ENCODE measurements around the gene UGCG.

- TF ChIP-seq TAF1 (IDR thresholded peaks at IDR 0.05; ENCODE audit: low read depth, low read length) (no peak), POLR2AphosphoS5 (IDR thresholded peaks at IDR 0.05; ENCODE audit: low read depth, low read length) (no peak), POLR2A (IDR thresholded peaks at IDR 0.05; ENCODE audit: control extremely low read depth in 1 of 2, low read depth in 2 of 2, low read length in 2 of 2) (no peak), HDAC6 (IDR thresholded peaks at IDR 0.05; ENCODE audit: low read depth, low read length) (no peak), EP300 (IDR thresholded peaks at IDR 0.05; ENCODE audit: borderline replicate concordance in 1 of 2, low read depth in 2 of 2, low read length in 2 of 2) (no peak), JUN (IDR thresholded peaks at IDR 0.05; ENCODE audit: low read depth, low read length) (no peak), FOSL1 (IDR thresholded peaks at IDR 0.05; ENCODE audit: insufficient read depth, low read depth, low read length) (no peak)
Measured at GRCh38 chr9:111966861-111967291, 70.3 kb downstream of the UGCG start.

Measured in H1 (cell line).